RWPE2 (cell line): ENCODE results near the gene PLCB4.

Source experiments
- ATAC-seq: fragments of 200-7000 bp; cut with Tn5 transposase; 3 replicates; pipeline ENCODE4 v1.9.1; 2021; ENCODE audit warnings: low read depth
- DNase-seq: peaks from one replicate; pipeline ENCODE4 v3.0.0-alpha.2; 2020; ENCODE audit warnings: low spot score
- H3K27ac ChIP-seq: fragments of 450-650 bp; 2 replicates; pipeline ENCODE4 v1.5.1; 2017; ENCODE audit warnings: mild to moderate bottlenecking; ENCODE audit not compliant: poor library complexity, severe bottlenecking
- H3K27me3 ChIP-seq: fragments of 250-450 bp; sonication (Bioruptor Pico); 2 replicates; pipeline ENCODE4 v1.5.1; 2021; ENCODE audit warnings: mild to moderate bottlenecking, moderate library complexity; ENCODE audit not compliant: insufficient read depth, poor library complexity, severe bottlenecking
- H3K36me3 ChIP-seq: fragments of 250-450 bp; sonication (Bioruptor Pico); 2 replicates; pipeline ENCODE4 v1.5.1; 2020; ENCODE audit warnings: low read depth, mild to moderate bottlenecking, moderate library complexity
- H3K4me1 ChIP-seq: fragments of 250-450 bp; sonication (Bioruptor Pico); 2 replicates; pipeline ENCODE4 v1.5.1; 2021; ENCODE audit warnings: mild to moderate bottlenecking, moderate library complexity; ENCODE audit not compliant: insufficient read depth, poor library complexity, severe bottlenecking
- H3K4me3 ChIP-seq: fragments of 250-450 bp; sonication (Bioruptor Pico); 2 replicates; pipeline ENCODE4 v1.5.1; 2021; ENCODE audit warnings: mild to moderate bottlenecking, moderate library complexity; ENCODE audit not compliant: severe bottlenecking
- H3K9me3 ChIP-seq: fragments of 250-450 bp; sonication (Bioruptor Pico); 2 replicates; pipeline ENCODE4 v1.5.1; 2021; ENCODE audit warnings: mild to moderate bottlenecking, moderate library complexity; ENCODE audit not compliant: severe bottlenecking
- TF ChIP-seq, protein P1 (sequence below): fragments of 450-650 bp; IDR thresholded peaks from one replicate; pipeline ENCODE4 v1.5.1; 2017; ENCODE audit warnings: mild to moderate bottlenecking, moderate library complexity; ENCODE audit not compliant: poor library complexity, severe bottlenecking

Gene PLCB4

DNA sequence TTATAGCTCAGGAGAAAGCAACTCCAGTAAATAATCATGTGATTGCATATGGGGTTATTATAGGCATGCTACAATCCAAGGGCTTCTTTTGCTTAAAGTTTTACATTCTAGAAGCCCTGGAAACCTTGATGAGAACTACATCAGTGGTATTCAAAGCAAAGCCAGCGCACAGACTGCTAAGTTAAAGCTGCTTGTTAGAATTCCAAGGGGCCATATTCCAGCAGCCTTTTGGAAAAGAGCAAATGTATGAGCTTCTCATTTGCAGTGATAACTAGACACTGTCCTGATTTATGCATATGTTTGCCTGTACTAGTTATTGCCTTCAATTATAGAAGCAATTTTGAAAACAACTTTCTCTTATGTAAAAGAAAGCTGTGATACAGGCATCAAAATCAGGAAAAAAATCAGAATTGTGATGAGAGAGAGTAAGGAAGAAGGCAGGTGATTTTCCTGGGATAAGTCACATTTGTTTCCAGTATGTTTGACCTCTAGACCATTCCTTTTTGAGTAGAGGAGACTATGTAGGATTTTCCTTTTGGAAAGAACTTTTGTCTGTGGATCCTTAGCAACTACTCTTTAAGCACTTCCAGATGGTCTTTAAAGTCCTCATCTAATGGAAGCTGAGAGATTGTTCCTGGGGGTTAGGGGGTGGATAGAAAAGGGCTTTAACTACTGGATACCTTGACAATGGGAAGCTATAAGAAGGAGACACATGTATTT, 159.2 kb downstream of the PLCB4 start:
- H3K4me3 ChIP-seq: no peak overlapping the region
- no peaks in the 10 kb centered on the region for H3K27me3 ChIP-seq
- TF ChIP-seq, protein P1, sequence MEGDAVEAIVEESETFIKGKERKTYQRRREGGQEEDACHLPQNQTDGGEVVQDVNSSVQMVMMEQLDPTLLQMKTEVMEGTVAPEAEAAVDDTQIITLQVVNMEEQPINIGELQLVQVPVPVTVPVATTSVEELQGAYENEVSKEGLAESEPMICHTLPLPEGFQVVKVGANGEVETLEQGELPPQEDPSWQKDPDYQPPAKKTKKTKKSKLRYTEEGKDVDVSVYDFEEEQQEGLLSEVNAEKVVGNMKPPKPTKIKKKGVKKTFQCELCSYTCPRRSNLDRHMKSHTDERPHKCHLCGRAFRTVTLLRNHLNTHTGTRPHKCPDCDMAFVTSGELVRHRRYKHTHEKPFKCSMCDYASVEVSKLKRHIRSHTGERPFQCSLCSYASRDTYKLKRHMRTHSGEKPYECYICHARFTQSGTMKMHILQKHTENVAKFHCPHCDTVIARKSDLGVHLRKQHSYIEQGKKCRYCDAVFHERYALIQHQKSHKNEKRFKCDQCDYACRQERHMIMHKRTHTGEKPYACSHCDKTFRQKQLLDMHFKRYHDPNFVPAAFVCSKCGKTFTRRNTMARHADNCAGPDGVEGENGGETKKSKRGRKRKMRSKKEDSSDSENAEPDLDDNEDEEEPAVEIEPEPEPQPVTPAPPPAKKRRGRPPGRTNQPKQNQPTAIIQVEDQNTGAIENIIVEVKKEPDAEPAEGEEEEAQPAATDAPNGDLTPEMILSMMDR: no peak
- DNase-seq (no peak), ATAC-seq (no peak)
- no peak overlapping the region for H3K27ac ChIP-seq
- no peaks in the 10 kb centered on the region for H3K4me1 ChIP-seq
- no peaks in the 10 kb centered on the region for H3K9me3 ChIP-seq
- peaks cover 14% of the 10 kb centered on the region for H3K36me3 ChIP-seq

DNA sequence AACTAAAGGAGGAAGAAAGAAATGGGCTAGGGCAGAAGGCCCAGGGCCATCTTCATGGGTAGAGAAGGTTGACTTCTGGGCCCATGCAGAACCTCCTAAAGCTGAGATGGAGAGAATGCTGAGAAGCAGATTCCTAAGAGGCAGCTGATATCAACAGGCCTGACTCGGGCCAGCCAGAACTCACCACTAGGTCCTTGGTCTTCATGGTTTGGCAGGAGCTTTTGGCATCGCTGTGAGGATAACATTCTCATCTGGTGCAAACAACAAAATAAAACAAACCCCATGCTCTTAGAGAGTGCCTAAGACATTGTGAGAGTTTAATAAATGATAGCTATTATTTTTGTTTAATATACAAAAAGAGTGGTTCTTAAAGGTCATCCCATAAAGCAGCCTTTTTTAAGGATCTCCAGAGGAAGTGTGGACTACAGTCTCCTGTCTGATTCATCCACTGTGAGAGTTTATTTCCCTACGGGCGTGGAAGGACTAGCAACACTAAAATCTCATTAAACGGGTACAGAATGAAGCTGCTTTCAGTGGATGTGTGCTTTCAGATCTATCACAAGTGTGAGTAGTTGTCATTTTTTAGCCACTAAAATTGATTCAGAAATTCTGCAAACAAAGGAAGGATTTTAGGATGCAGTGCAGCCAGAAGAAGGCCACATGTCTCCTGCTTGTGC, 160.0 kb downstream of the PLCB4 start:
- Histone ChIP-seq H3K4me1 (peaks cover 5% of the 10 kb centered on the region), H3K36me3 (peaks cover 14% of the 10 kb centered on the region), H3K27me3 (no peaks in the 10 kb centered on the region), H3K27ac (no peak overlapping the region), H3K9me3 (no peaks in the 10 kb centered on the region), H3K4me3 (no peak overlapping the region)
- no peak for DNase-seq
- no peak; the same call in 2 of the 3 replicates for ATAC-seq
- TF ChIP-seq, protein P1: no peak

DNA sequence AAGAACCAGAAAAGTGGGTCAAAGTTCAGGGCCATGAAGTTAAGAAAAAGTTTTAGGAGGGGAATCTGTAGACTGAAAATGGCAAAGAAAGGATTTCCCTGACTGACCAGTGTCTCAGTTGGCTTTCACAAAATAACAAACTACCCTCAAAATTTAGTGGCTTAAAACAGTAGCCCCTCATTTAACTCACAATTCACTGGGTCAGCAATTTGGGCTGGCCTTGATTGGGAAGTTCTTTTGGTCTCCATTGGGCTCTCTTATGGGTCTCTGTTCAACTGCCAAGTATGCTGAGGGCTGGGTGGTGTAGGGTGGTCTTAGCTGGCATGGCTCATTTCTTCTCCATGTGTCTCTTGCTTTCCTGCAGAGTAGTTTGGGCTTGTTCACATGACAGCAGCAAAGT, 161.5 kb downstream of the PLCB4 start:
- Histone ChIP-seq H3K27ac (no peak overlapping the region), H3K9me3 (no peaks in the 10 kb centered on the region), H3K4me1 (peaks cover 16% of the 10 kb centered on the region), H3K27me3 (no peaks in the 10 kb centered on the region), H3K36me3 (peaks cover 8% of the 10 kb centered on the region), H3K4me3 (no peak overlapping the region)
- TF ChIP-seq, protein P1: no peak
- ATAC-seq (no peak), DNase-seq (no peak)

DNA sequence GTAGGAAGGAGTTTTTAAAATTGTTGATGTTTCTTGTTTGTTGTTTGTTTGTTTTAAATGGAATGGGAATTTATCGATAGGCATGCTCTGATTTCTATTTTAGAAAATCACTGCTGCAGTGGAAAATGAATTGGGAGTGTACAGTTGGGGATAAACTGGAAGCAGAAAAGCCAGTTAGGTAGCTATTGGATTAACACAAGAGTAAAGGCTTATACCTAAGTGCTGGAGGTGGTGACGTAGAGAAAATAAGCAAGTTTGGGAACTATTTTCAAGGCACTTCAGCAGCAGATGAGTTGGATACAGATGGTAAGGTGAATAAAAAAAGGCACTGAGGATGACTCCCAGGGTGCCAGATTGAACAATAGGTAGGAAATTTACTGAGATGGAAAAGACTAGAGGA, 164.9 kb downstream of the PLCB4 start:
- H3K4me3 ChIP-seq: no peak overlapping the region
- H3K27me3 ChIP-seq: no peaks in the 10 kb centered on the region
- H3K27ac ChIP-seq: peak overlapping the region; percentile 85
- no peaks in the 10 kb centered on the region for H3K9me3 ChIP-seq
- DNase-seq (no peak), ATAC-seq (no peak)
- peaks cover 10% of the 10 kb centered on the region for H3K36me3 ChIP-seq
- TF ChIP-seq, protein P1: no peak
- H3K4me1 ChIP-seq: peaks cover 24% of the 10 kb centered on the region

DNA sequence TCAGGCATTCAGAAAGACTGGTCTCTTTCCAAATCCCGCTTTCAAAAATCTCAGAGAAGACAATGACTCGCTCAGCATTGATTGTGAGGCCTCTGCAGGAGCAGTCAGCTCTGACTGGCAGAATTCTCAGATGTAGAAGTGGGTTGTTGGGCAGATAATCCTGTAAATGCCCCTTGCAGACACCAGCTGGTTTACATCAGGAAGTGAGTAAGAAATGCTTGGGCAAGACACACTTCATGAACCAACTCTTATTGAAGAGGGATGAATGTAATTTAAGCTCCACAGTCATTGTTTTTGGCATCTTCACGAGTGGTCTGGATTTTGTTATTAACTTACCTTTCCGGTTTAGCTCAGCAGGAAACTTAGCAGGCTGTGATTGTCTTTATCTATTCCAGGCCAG, 166.6 kb downstream of the PLCB4 start:
- Histone ChIP-seq H3K36me3 (peaks cover 10% of the 10 kb centered on the region), H3K9me3 (no peaks in the 10 kb centered on the region), H3K27ac (peak overlapping the region; percentile 85), H3K27me3 (no peaks in the 10 kb centered on the region), H3K4me3 (no peak overlapping the region), H3K4me1 (peaks cover 26% of the 10 kb centered on the region)
- no peak for DNase-seq
- ATAC-seq: peak; percentile 86
- TF ChIP-seq, protein P1: no peak
